Transverse colon (tissue), 4 donors: ENCODE data around the gene MACROD1.

Experiments used
- CTCF ChIP-seq, 5 experiments: fragments of 200-600 bp in 3 of 5; fragments of 450-650 bp in 2 of 5; sonication (generic) in 3 of 5; IDR thresholded peaks; 1 replicate in 2 of 5; 2 replicates in 3 of 5; pipeline ENCODE4 v1.5.1; 2016 to 2017; ENCODE audit warnings: antibody characterized with exemption in 5 of 5, inconsistent platforms in 3 of 5, mild to moderate bottlenecking in 2 of 5, moderate library complexity in 1 of 5
- EP300 ChIP-seq: sonication (generic); formaldehyde crosslinking; IDR thresholded peaks from one replicate; pipeline ENCODE4 v1.6.1; 2017; ENCODE audit warnings: antibody characterized with exemption, low read depth
- POLR2A ChIP-seq: fragments of 450-650 bp; IDR thresholded peaks from one replicate; pipeline ENCODE4 v1.6.1; 2016; ENCODE audit warnings: antibody characterized with exemption, mild to moderate bottlenecking, moderate library complexity
- POLR2AphosphoS5 ChIP-seq, 3 donors: sonication (generic); formaldehyde crosslinking; IDR thresholded peaks; one replicate each; pipeline ENCODE4 v1.6.1; 2016; ENCODE audit warnings: antibody characterized with exemption in 3 of 3

- TF ChIP-seq EP300 (no peak), CTCF (IDR thresholded peaks at IDR 0.05) (no peak), POLR2A (no peak), POLR2AphosphoS5 (IDR thresholded peaks at IDR 0.05) (peak; percentile 17 to 57 (median 55))
Measured at GRCh38 chr11:64064374-64065140, 101.4 kb downstream of the MACROD1 start.
